BLaER1 treated with 17β-estradiol and CSF1 and Interleukin-3, amounts not matched to agents 10 nM and 100 nM (cell line): ENCODE data around the gene CDKN1A.
"Not testable (repeated sequence)": the region's sequence is repeated elsewhere in the genome, so short reads cannot be mapped to it uniquely, and the experiment has no call there.

Experiments
- H3K27ac ChIP-seq, 11 experiments: shearing (Covaris generic); formaldehyde crosslinking; 2 replicates each; pipeline ENCODE4 v1.8.1; 2022
- H3K27me3 ChIP-seq, 11 experiments: shearing (Covaris generic); formaldehyde crosslinking; 2 replicates each; pipeline ENCODE4 v1.8.1; 2022
- H3K36me3 ChIP-seq, 11 experiments: shearing (Covaris generic); formaldehyde crosslinking; 2 replicates each; pipeline ENCODE4 v1.8.1; 2022
- H3K4me1 ChIP-seq, 10 experiments: shearing (Covaris generic); formaldehyde crosslinking; 2 replicates each; pipeline ENCODE4 v1.8.1; 2022
- H3K4me2 ChIP-seq, 11 experiments: shearing (Covaris generic); formaldehyde crosslinking; 2 replicates each; pipeline ENCODE4 v1.8.1; 2022
- H3K4me3 ChIP-seq, 10 experiments: shearing (Covaris generic); formaldehyde crosslinking; 2 replicates each; pipeline ENCODE4 v1.8.1; 2022
- H3K9ac ChIP-seq, 11 experiments: shearing (Covaris generic); formaldehyde crosslinking; 2 replicates each; pipeline ENCODE4 v1.8.1; 2022
- H3K9me3 ChIP-seq, 11 experiments: shearing (Covaris generic); formaldehyde crosslinking; replicated peaks in 1 of 11; 2 replicates each; pipeline ENCODE4 v1.8.1; 2022
- H4K20me1 ChIP-seq, 11 experiments: shearing (Covaris generic); formaldehyde crosslinking; 2 replicates each; pipeline ENCODE4 v1.8.1; 2022
- Cebpa-rat ChIP-seq, 11 experiments: shearing (Covaris generic); IDR thresholded peaks; 2 replicates each; pipeline ENCODE4 v1.8.1; 2022

CDKN1A gene

DNA sequence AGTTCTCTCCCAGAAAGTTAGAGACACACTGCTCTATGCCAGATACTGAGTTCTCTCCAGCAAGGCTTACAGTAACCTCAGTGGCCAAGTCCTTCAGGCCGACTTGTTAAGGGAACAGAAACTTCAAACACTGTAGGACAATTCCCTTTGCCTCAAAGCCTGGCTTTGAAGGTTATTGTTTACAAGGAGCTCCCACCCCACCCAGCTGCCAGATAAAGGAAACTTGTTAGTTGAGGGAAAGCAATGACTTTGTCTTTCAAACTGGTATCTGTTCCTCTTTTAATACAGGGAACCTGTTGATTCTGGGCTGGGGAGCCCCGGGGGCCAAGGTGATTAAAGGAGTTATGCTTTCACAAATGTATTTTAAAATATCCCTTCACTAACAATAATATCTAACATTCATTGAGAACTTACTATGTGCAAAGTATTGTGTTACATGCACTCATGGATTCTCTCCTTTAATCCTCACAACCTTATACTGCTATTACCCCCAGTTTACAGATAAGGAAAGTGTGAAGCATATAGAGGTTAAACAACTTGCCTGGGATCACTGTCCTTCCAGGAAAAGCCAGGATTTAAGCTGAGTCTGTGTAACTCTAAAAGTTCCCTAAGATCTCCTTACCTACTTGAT lies 27.6 kb upstream of the CDKN1A start:
- H3K36me3 ChIP-seq: no peaks in the 10 kb centered on the region
- no peaks in the 10 kb centered on the region for H4K20me1 ChIP-seq
- peak overlapping the region; percentile 11 to 72 (median 58); a peak in 19 of 22 replicates for H3K9ac ChIP-seq
- H3K27me3 ChIP-seq: no peaks in the 10 kb centered on the region
- peak overlapping the region in 3 of 10 experiments; percentile 20 to 35 (median 24); a peak in 2 of 20 replicates for H3K4me3 ChIP-seq
- H3K4me2 ChIP-seq: peak overlapping the region; percentile 80 to 97 (median 87)
- no peaks in the 10 kb centered on the region for H3K9me3 ChIP-seq
- H3K4me1 ChIP-seq: peaks cover 41 to 81% (median 76%) of the 10 kb centered on the region in 10 experiments
- H3K27ac ChIP-seq: peak overlapping the region; percentile 59 to 89 (median 76); a peak in 21 of 22 replicates
- no peak for TF ChIP-seq Cebpa-rat (IDR thresholded peaks at IDR 0.05)

DNA sequence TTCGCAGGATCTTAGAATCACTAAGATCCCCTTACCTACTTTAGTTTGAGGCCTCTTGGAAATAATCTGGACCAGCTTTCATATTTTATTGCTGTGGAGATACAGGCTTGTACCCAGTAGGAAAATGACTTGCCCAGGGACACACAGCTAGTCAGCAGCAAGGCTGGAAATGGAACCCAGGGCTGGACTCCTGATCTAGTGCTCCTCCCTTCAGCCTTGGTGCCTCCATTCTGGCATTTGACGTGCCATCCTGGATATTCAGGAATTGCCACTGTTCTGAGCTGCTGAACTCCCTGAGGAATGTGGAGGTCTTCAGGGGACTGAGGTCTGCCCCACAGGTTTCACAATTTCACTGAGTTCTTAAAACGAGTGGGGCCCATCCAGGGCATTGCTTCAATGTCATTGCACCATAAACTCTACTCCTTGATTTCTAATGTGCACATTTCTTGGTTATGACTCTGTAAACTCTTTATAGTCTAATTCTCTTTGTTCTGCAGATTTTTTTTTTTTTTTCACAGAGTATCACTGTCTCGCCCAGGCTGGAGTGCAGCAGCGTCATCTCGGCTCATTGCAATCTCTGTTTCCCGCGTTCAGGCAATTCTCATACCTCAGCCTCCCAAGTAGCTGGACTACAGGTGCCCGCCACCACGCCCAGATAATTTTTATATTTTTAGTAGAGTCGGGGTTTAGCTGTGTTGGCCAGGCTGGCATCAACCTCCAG lies 26.7 kb upstream of the CDKN1A start:
- Histone ChIP-seq H3K9ac (peak overlapping the region in 4 of 11 experiments; percentile 2 to 72 (median 49); a peak in 5 of 22 replicates), H3K27me3 (no peaks in the 10 kb centered on the region), H3K36me3 (no peaks in the 10 kb centered on the region), H3K4me3 (no peak overlapping the region), H3K27ac (peak overlapping the region in 10 of 11 experiments; percentile 17 to 89 (median 76); a peak in 17 of 22 replicates), H3K9me3 (no peaks in the 10 kb centered on the region), H4K20me1 (no peaks in the 10 kb centered on the region), H3K4me1 (peaks cover 37 to 83% (median 79%) of the 10 kb centered on the region in 10 experiments), H3K4me2 (peak overlapping the region; percentile 80 to 97 (median 87); a peak in 21 of 22 replicates)
- peak in 1 of 11 experiments; percentile 8; a peak in 1 of 22 replicates for TF ChIP-seq Cebpa-rat (IDR thresholded peaks at IDR 0.05)

DNA sequence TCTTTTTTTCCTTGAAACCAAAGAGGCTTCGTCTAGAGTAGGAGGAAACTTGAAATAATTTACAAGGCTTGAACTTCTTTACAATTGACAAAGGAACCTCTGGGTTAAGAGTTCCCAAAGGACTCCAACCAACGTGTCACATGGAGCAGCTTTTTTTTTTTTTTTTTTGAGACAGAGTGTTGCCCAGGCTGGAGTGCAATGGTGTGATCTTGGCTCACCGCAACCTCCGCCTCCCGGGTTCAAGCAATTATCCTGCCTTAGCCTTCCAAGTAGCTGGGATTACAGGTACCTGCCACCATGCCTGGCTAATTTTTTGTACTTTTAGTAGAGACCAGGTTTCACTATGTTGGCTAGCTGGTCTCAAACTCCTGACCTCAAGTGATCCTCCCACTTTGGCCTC lies 24.0 kb upstream of the CDKN1A start:
- not testable (repeated sequence) for H3K27ac ChIP-seq, H3K9ac ChIP-seq, H3K36me3 ChIP-seq, H3K9me3 ChIP-seq, H3K4me3 ChIP-seq, H3K27me3 ChIP-seq, H4K20me1 ChIP-seq
- Histone ChIP-seq H3K4me1 (peaks cover 36 to 92% (median 84%) of the 10 kb centered on the region in 10 experiments), H3K4me2 (peak overlapping the region in 8 of 11 experiments; percentile 32 to 96 (median 60); a peak in 14 of 22 replicates)

DNA sequence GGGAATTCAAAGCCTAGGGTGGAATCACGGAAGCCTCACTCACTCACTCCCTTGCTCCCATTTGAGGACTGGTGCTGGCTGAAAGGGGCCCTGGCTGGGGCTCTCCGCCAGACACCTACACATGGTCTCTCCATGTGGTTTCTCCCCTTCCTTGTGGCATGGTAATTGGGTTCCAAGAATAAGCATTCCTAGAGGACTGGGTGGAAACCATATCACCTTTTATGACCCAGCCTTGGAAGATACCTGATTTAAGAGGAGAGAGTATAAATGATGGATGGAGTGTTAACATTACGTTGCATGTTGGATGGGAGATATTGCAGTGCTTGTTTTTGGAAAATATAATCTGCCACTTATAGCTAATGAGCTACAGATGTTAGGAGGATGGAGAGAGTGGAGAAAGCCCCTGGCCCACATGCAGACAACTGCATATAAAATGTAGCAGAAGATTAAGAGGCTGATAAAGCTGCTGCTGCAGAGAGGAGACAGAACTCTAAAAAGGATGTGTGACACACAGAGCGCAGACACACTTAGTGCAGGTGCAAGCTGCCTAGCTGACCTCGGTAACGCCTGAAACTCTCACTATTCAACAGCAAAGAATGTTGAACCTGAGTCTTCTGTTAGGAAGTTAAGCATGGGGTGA lies 23.3 kb upstream of the CDKN1A start:
- Histone ChIP-seq H3K4me3 (no peak overlapping the region), H3K9ac (0 out of 22 replicates have a peak overlapping the region, but pooled peaks of 1 of the 11 experiments have one; percentile 3), H3K27me3 (no peaks in the 10 kb centered on the region), H3K9me3 (no peaks in the 10 kb centered on the region), H3K4me1 (peaks cover 28 to 92% (median 84%) of the 10 kb centered on the region in 10 experiments), H3K27ac (no peak overlapping the region), H3K4me2 (peak overlapping the region in 10 of 11 experiments; percentile 10 to 96 (median 47); a peak in 18 of 22 replicates), H3K36me3 (no peaks in the 10 kb centered on the region), H4K20me1 (no peaks in the 10 kb centered on the region)
- no peak for TF ChIP-seq Cebpa-rat (IDR thresholded peaks at IDR 0.05)

DNA sequence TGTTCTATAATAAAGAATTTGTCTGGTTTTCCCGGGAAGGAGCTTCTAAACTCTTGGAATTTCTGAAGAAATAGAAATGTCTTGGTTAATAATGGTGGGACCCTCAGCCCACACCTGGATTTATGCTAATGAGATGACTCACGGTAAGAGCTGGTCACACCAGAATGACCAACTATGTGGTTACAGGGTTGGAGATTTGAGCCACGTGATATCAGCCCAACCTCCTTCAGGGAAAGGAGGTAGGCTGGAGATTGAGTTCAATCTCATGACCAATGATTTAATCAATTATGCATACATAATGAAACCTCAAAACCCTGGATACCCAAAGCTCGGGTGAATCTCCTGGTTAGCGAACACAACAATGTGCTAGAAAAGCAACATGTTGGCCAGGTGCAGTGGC lies 22.1 kb upstream of the CDKN1A start:
- Histone ChIP-seq H3K27me3 (no peaks in the 10 kb centered on the region), H3K27ac (no peak overlapping the region), H3K9me3 (no peaks in the 10 kb centered on the region), H3K4me1 (peaks cover 16 to 85% (median 81%) of the 10 kb centered on the region in 10 experiments), H3K9ac (no peak overlapping the region), H3K4me3 (no peak overlapping the region), H3K36me3 (no peaks in the 10 kb centered on the region), H4K20me1 (no peaks in the 10 kb centered on the region), H3K4me2 (peak overlapping the region in 8 of 11 experiments; percentile 18 to 96 (median 60); a peak in 15 of 22 replicates)
- no peak for TF ChIP-seq Cebpa-rat (IDR thresholded peaks at IDR 0.05)

DNA sequence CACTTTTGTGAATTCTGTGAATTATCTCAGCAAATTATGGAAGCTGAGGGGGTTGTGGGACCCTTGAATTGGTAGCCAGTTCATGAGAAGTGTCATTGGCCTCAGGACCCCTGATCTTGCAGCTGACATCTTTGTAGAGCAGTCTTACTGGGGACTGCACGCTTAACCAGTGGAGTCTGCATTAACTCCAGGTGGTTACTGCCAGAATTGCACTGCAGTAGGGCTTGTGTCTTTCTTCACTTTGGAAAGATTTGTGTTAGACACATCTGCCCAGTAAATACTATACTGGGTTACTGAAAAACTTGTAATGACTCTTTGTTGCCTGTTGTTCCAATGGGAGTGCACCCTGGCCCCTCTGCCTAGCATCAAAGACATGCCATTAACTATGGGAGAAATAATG lies 21.2 kb upstream of the CDKN1A start:
- H3K9me3 ChIP-seq: no peaks in the 10 kb centered on the region
- H3K36me3 ChIP-seq: no peaks in the 10 kb centered on the region
- H3K9ac ChIP-seq: no peak overlapping the region
- H3K27ac ChIP-seq: no peak overlapping the region
- peaks cover 14 to 85% (median 81%) of the 10 kb centered on the region in 10 experiments for H3K4me1 ChIP-seq
- H3K4me3 ChIP-seq: no peak overlapping the region
- no peaks in the 10 kb centered on the region for H4K20me1 ChIP-seq
- H3K4me2 ChIP-seq: peak overlapping the region in 8 of 11 experiments; percentile 51 to 96 (median 63); a peak in 15 of 22 replicates
- H3K27me3 ChIP-seq: no peaks in the 10 kb centered on the region
- TF ChIP-seq Cebpa-rat (IDR thresholded peaks at IDR 0.05): no peak

DNA sequence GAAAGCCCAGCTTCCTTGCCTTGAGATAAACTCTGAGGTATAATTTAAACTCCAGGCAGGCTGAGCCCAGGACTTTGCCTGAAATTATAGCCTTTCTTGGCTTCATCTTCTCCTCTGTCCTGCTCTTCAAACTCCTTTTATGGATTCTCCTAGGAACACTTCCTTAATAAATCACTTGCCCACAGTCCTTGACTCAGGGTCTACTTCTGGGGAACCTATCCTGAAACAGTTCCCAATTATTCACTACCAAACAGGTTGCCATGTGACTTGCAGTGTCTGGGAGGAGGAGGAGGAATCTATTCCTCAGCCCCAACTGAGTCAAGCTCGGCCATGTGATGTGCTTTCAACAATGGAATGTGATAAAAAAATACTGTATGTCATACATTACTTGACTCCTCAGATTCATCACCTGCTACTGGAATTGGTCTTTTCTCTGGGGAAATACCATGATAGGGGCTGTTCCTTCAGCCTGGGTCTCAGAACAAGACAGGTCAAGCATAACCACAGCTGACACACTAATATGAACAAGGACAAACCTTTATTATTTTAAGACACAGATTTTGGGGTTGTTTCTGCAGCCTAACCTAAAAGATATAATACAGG lies 20.5 kb upstream of the CDKN1A start:
- no peak overlapping the region; a peak in 1 of 22 replicates for H3K9ac ChIP-seq
- peaks cover 21 to 91% (median 85%) of the 10 kb centered on the region in 10 experiments for H3K4me1 ChIP-seq
- no peak overlapping the region for H3K4me3 ChIP-seq
- H3K27me3 ChIP-seq: no peaks in the 10 kb centered on the region
- no peak overlapping the region for H3K27ac ChIP-seq
- no peak for TF ChIP-seq Cebpa-rat (IDR thresholded peaks at IDR 0.05)
- peak overlapping the region; percentile 21 to 96 (median 58); a peak in 21 of 22 replicates for H3K4me2 ChIP-seq
- H3K9me3 ChIP-seq: no peaks in the 10 kb centered on the region
- H4K20me1 ChIP-seq: no peaks in the 10 kb centered on the region
- H3K36me3 ChIP-seq: no peaks in the 10 kb centered on the region

DNA sequence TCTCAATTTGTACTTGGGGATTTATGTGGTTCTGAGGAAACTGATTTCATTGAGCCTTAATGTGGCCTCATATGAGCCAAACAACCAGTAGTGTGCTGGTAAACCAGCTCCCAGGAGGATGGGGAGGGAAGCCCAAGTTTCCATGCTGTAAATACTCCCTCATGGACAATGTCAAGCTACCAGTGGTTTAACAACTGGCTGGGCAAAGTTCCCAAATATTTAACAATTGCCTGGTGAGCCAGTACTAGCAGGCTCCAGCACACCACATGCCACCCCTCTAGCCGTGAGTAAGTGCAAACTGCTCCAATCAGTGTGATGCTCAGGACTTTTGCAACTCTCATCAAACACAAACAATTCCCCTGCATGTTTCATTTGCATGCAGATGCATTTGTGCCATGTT lies 19.2 kb upstream of the CDKN1A start:
- no peaks in the 10 kb centered on the region for H3K27me3 ChIP-seq
- no peak overlapping the region for H3K27ac ChIP-seq
- no peaks in the 10 kb centered on the region for H4K20me1 ChIP-seq
- H3K9me3 ChIP-seq: no peaks in the 10 kb centered on the region
- H3K9ac ChIP-seq: no peak overlapping the region
- H3K4me1 ChIP-seq: peaks cover 33 to 100% (median 95%) of the 10 kb centered on the region in 10 experiments
- H3K4me2 ChIP-seq: peak overlapping the region; percentile 3 to 96 (median 58); a peak in 20 of 22 replicates
- no peak for TF ChIP-seq Cebpa-rat (IDR thresholded peaks at IDR 0.05)
- H3K4me3 ChIP-seq: no peak overlapping the region
- H3K36me3 ChIP-seq: no peaks in the 10 kb centered on the region
